Psoas muscle (tissue), 8 donors: ENCODE results near the gene KIF6. TPM values are rescaled to one million over a fixed set of nuclear protein-coding genes. Genes with fewer than 3 reads are reported as not detected.
A peak's percentile ranks its signal among the peaks of the same experiment; 100 is the strongest.

Experiments
- ATAC-seq, 4 donors: fragments of 200-7000 bp; cut with Tn5 transposase; one replicate each; pipeline ENCODE4 v1.9.1; 2020; ENCODE audit warnings: moderate library complexity in 3 of 4, mild to moderate bottlenecking in 2 of 4
- DNase-seq, 2 donors: peaks; one replicate each; pipeline ENCODE4 v3.0.0-alpha.2; 2020
- H3K27ac ChIP-seq: fragments of 200-600 bp; one replicate; pipeline ENCODE4 v1.8.0; 2022
- H3K27me3 ChIP-seq, 3 donors: fragments of 200-600 bp in 1 of 3; one replicate each; pipeline versions ENCODE4 v1.6.1 to v1.8.0; 2013 to 2022; ENCODE audit warnings: low read length in 2 of 3, mild to moderate bottlenecking in 2 of 3, moderate library complexity in 1 of 3; ENCODE audit not compliant: insufficient read depth in 3 of 3
- H3K36me3 ChIP-seq, 2 donors: fragments of 200-600 bp in 1 of 2; one replicate each; pipeline versions ENCODE4 v1.6.1 to v1.8.0; 2013 to 2022; ENCODE audit warnings: low read depth in 1 of 2, mild to moderate bottlenecking in 1 of 2, moderate library complexity in 1 of 2; ENCODE audit not compliant: insufficient read depth in 1 of 2
- H3K4me1 ChIP-seq: fragments of 200-600 bp; one replicate; pipeline ENCODE4 v1.8.0; 2022
- H3K4me3 ChIP-seq: fragments of 200-600 bp; one replicate; pipeline ENCODE4 v1.8.0; 2022; ENCODE audit warnings: mild to moderate bottlenecking
- H3K9me3 ChIP-seq: fragments of 200-600 bp; one replicate; pipeline ENCODE4 v1.8.0; 2022
- WGBS, 3 donors: extraction: QIAGEN DNeasy Blood & Tissue Kit; methylation state at CpG; one replicate each; pipeline versions ENCODE4 v1.1.6 to v1.1.7; 2013; 5-methylcytosine and 5-hydroxymethylcytosine counted together
- intact Hi-C, 2 donors: fragments of 100-400 bp; cut with DNase I; formaldehyde crosslinking; loops; one replicate each; pipeline versions ENCODE4 v1.11.0 to v1.14.2; 2022
- polyA plus RNA-seq, 3 donors: library from polyadenylated mRNA; stranded (reverse); fragments of 200-250 nt; gene quantifications; one replicate each; pipeline ENCODE4 v1.2.3, GENCODE V29; 2013
- total RNA-seq, 4 donors: library from RNA; stranded (reverse); fragmentation: NEBNext Ultra II Directional in 2 of 4; extraction: Animal tissue kit (Norgen Biotek cat#: 25700) in 2 of 4; gene quantifications; one replicate each; pipeline versions ENCODE4 v1.2.1 to v1.2.4, GENCODE V29; 2021 to 2023
- TF ChIP-seq, protein P1 (sequence below): fragments of 200-600 bp; IDR thresholded peaks from one replicate; pipeline ENCODE4 v1.8.0; 2022; ENCODE audit warnings: antibody characterized with exemption
- donor health status: healthy with polysubstance abuse.
- donor health status: DM: no; HTN: no; CAD: no; lungs with moderate emphysema.
- donor health status: Bipolar disorder and iron deficiency.
- donor health status: healthy.
- donor health status: DM: yes; HTN: yes; CAD: no.
- donor health status: DM: no; HTN: no; CAD: no.
- donor health status: DM: no; HTN: no; CAD: no.
- donor health status: DM: yes; HTN: yes; CAD: no.

KIF6 gene
- total and polyA plus RNA-seq, 7 donors, result 0.03 to 0.17 (median 0.09) TPM; not detected in 2

DNA sequence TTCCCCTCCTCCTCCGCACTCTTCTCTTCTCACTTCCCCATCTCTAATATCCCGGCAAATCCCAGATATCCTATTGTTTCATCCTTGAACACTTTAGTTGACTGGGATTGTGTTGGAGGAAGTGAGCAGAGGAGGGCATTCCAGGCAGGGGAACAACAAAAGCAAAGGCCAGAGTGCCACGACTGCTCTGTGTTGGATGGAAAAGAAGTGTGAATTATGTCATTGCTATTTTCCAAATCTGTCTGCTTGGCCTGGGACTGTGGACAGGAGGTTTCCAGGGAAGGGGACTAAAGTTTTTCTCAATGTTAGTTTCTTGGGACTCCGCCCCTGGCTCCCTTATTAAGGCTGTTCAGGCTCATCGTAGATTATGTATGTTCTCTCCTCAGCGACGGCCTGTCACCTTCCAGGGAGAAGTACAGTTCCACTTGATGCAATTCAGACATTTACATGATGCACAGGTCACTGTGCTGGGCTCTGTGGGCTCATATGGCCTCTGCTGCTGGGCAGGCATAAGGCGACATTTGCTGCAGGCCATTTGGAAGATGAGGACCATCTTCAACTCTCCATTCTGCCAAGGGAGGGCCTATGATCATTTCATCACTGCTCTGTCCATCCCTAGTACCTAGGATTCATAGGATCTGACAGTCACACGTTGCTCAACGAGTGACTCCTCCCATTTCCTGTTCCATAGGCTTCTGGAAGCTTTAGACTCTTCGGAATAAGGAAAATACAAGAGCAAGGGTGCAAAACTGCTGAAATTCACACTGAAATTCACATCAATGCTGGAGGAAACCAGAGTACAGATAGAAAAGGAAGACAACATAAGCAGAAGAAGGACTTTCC is 303.6 kb downstream of the KIF6 start:
- Histone ChIP-seq H3K9me3 (no peaks in the 10 kb centered on the region), H3K27ac (no peak overlapping the region), H3K27me3 (no peaks in the 10 kb centered on the region), H3K36me3 (no peaks in the 10 kb centered on the region), H3K4me1 (no peaks in the 10 kb centered on the region), H3K4me3 (no peak overlapping the region)
- ATAC-seq (peak in 1 of 4 donors; percentile 28), DNase-seq (no peak)
- TF ChIP-seq, protein P1, sequence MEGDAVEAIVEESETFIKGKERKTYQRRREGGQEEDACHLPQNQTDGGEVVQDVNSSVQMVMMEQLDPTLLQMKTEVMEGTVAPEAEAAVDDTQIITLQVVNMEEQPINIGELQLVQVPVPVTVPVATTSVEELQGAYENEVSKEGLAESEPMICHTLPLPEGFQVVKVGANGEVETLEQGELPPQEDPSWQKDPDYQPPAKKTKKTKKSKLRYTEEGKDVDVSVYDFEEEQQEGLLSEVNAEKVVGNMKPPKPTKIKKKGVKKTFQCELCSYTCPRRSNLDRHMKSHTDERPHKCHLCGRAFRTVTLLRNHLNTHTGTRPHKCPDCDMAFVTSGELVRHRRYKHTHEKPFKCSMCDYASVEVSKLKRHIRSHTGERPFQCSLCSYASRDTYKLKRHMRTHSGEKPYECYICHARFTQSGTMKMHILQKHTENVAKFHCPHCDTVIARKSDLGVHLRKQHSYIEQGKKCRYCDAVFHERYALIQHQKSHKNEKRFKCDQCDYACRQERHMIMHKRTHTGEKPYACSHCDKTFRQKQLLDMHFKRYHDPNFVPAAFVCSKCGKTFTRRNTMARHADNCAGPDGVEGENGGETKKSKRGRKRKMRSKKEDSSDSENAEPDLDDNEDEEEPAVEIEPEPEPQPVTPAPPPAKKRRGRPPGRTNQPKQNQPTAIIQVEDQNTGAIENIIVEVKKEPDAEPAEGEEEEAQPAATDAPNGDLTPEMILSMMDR, result no peak
- 77 to 79% (median 79%) methylated on average over 11 of the region's 11 CpGs for WGBS, 3 donors
- intact Hi-C loops, result no loop called here

DNA sequence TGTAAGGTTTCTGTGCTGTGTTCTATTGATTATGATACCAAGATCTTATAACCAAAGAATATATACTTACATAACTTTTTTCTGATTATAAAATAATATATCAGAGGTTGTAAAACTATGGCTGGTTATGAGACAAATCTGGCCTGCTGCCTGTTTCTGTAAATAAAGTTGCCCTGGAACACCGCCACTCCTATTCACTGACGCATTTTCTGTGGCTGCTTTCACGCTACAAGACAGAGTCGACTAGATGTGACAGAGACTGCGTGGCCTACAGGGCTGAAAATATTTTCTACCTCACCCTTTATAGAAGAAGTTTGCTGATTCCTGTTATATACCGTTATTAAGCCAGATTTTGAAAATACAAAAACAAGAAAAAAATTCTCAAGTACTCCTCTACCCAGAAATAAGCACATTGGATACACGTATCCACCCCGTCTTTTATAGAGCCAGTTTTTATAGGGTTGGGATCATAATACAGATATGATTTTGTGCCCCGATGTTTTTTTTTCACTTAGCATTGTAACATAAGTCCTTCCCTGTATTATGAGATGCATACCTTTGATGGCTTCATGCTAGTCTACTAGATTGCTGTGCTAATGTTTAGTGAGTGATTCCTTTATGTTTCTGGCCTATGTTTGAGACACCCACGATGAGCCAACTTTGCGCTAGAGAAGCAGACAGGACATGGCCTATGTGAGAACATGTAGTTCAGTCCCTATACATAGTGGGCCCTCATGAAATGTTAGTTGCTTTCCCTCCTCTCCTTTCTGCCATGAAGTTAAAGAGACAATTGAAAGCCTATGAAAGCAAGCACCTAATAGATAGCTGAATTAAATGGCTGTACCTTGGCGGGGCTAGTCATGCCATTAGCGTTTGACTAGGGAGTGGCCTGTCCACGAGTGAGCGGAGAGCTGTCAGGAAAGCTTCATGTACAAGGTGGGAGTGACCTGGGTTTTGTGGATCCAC is 304.6 kb downstream of the KIF6 start:
- Histone ChIP-seq H3K9me3 (no peaks in the 10 kb centered on the region), H3K4me3 (no peak overlapping the region), H3K36me3 (no peaks in the 10 kb centered on the region), H3K4me1 (no peaks in the 10 kb centered on the region), H3K27ac (no peak overlapping the region), H3K27me3 (no peaks in the 10 kb centered on the region)
- TF ChIP-seq, protein P1, result no peak
- no peak for DNase-seq
- intact Hi-C loops, result no loop called here
- 52 to 68% (median 56%) methylated on average over 15 of the region's 15 CpGs for whole genome bisulfite sequencing, 3 donors
- ATAC-seq, result peak; percentile 61 to 93 (median 80)

DNA sequence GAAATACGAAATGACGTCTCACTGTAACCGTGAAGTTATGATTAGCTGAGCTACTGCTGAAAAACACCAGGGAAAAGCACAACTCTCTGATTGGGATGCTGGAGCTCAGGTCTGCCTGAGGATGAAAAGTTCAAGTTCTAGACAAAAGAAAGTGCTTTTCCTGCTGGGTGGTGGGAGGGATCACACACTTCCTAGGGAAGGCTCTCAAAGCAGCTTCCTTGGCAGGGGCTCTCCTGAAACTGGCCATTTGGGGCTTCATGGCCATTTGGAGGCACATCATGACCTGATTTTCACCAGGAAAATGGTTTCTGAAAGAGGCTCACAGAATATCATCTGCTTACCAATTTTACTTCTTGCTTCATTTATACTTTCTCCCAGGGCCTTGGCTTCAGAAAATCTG is 305.6 kb downstream of the KIF6 start:
- intact Hi-C loops, result no loop called here
- Histone ChIP-seq H3K27me3 (no peaks in the 10 kb centered on the region), H3K4me1 (no peaks in the 10 kb centered on the region), H3K36me3 (no peaks in the 10 kb centered on the region), H3K27ac (no peak overlapping the region), H3K9me3 (no peaks in the 10 kb centered on the region), H3K4me3 (no peak overlapping the region)
- ATAC-seq, result peak in 1 of 4 donors; percentile 26
- WGBS, 3 donors, result 60 to 77% (median 66%) methylated on average over 3 of the region's 3 CpGs
- DNase-seq, result no peak
- TF ChIP-seq, protein P1, result no peak

DNA sequence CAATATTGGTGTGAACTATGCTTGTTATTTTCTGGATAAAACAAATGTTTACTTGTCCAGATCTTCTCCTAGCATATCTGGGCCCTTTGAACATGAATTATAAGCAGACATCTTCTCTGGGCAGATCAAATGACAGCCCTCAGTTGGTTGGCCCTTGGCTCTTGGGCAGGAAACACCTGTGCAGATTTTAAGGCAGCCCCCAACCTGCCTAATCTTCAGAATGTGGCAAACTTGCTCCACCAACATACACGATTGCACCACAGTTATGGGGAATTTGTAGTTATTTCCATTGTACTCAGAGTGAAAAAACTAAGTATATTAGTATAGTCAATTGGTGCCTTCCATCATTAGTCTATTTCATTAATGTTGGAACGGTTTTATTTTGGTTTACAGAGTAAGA is 307.8 kb downstream of the KIF6 start:
- Histone ChIP-seq H3K36me3 (no peaks in the 10 kb centered on the region), H3K4me3 (no peak overlapping the region), H3K27ac (no peak overlapping the region), H3K27me3 (no peaks in the 10 kb centered on the region), H3K4me1 (no peaks in the 10 kb centered on the region), H3K9me3 (no peaks in the 10 kb centered on the region)
- TF ChIP-seq, protein P1, result no peak
- DNase-seq, result no peak
- 63 to 73% (median 64%) methylated on average over 2 of the region's 2 CpGs for WGBS, 3 donors
- intact Hi-C loops, result no loop called here
- no peak for ATAC-seq
